ENCODE measurements around the gene UBE2D4.

GRCh38 chr7:43927810-43928209, 1.6 kb downstream of the UBE2D4 start:
- no peak for TF ChIP-seq EZH2phosphoT487 (IDR thresholded peaks at IDR 0.05)
- TF ChIP-seq, protein P1, sequence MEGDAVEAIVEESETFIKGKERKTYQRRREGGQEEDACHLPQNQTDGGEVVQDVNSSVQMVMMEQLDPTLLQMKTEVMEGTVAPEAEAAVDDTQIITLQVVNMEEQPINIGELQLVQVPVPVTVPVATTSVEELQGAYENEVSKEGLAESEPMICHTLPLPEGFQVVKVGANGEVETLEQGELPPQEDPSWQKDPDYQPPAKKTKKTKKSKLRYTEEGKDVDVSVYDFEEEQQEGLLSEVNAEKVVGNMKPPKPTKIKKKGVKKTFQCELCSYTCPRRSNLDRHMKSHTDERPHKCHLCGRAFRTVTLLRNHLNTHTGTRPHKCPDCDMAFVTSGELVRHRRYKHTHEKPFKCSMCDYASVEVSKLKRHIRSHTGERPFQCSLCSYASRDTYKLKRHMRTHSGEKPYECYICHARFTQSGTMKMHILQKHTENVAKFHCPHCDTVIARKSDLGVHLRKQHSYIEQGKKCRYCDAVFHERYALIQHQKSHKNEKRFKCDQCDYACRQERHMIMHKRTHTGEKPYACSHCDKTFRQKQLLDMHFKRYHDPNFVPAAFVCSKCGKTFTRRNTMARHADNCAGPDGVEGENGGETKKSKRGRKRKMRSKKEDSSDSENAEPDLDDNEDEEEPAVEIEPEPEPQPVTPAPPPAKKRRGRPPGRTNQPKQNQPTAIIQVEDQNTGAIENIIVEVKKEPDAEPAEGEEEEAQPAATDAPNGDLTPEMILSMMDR (IDR thresholded peaks at IDR 0.05), result no peak
- TF ChIP-seq EZH2 (IDR thresholded peaks at IDR 0.05), result no peak
